Esophagus muscularis mucosa (tissue), 4 donors: Measurements from ENCODE around the gene ANO8. TPM values are rescaled to one million over a fixed set of nuclear protein-coding genes. Genes with fewer than 3 reads are reported as not detected.

Experiments
- DNase-seq: peaks from one replicate; pipeline ENCODE4 v3.0.0-alpha.2; 2017; ENCODE audit errors: extremely low spot score
- H3K27ac ChIP-seq, 4 donors: fragments of 200-600 bp; sonication (generic); replicated peaks in 1 of 4; 1 replicate in 3 of 4; 2 replicates in 1 of 4; pipeline ENCODE4 v1.5.1; 2016 to 2019; ENCODE audit warnings: mild to moderate bottlenecking in 1 of 4
- H3K27me3 ChIP-seq, 4 donors: fragments of 200-600 bp; sonication (generic); one replicate each; pipeline versions ENCODE4 v1.5.1 to v1.6.0; 2016 to 2019
- H3K36me3 ChIP-seq, 4 donors: fragments of 200-600 bp; sonication (generic); one replicate each; pipeline ENCODE4 v1.5.1; 2016 to 2019
- H3K4me1 ChIP-seq, 4 donors: fragments of 200-600 bp; sonication (generic); one replicate each; pipeline ENCODE4 v1.5.1; 2016 to 2019
- H3K4me3 ChIP-seq, 4 donors: fragments of 200-600 bp; sonication (generic); 1 replicate in 2 of 4; 2 replicates in 2 of 4; pipeline ENCODE4 v1.5.1; 2016 to 2019; ENCODE audit warnings: mild to moderate bottlenecking in 4 of 4, moderate library complexity in 1 of 4
- H3K9me3 ChIP-seq, 4 donors: fragments of 200-600 bp; sonication (generic); 1 replicate in 3 of 4; 2 replicates in 1 of 4; pipeline ENCODE4 v1.5.1; 2016 to 2019
- EP300 ChIP-seq: sonication (generic); formaldehyde crosslinking; IDR thresholded peaks from one replicate; pipeline ENCODE4 v1.6.1; 2017; ENCODE audit warnings: antibody characterized with exemption
- POLR2A ChIP-seq: fragments of 450-650 bp; IDR thresholded peaks from one replicate; pipeline ENCODE4 v1.6.1; 2017; ENCODE audit warnings: antibody characterized with exemption, moderate library complexity, mild to moderate bottlenecking, low read depth
- POLR2AphosphoS5 ChIP-seq, 2 donors: sonication (generic); formaldehyde crosslinking; IDR thresholded peaks; one replicate each; pipeline ENCODE4 v1.6.1; 2017; ENCODE audit warnings: antibody characterized with exemption in 2 of 2
- WGBS: methylation state at CpG from one replicate; pipeline ENCODE4 v1.1.5; 2018; 5-methylcytosine and 5-hydroxymethylcytosine counted together
- intact Hi-C: fragments of 100-400 bp; cut with DNase I; formaldehyde crosslinking; loops from one replicate; pipeline ENCODE4 v1.15.1; 2023
- total RNA-seq, 4 donors: library from RNA; depleted of rRNA; stranded (reverse); fragments of >200 nt; gene quantifications; one replicate each; pipeline versions ENCODE4 v1.1.0 to v1.2.1, GENCODE V29; 2016
- TF ChIP-seq, protein P1 (sequence below), 3 experiments: fragments of 200-600 bp in 2 of 3; fragments of 450-650 bp in 1 of 3; sonication (generic) in 2 of 3; IDR thresholded peaks; one replicate each; pipeline ENCODE4 v1.5.1; 2017 to 2019; ENCODE audit warnings: antibody characterized with exemption in 3 of 3, mild to moderate bottlenecking in 2 of 3, moderate library complexity in 1 of 3

The ANO8 gene
- total RNA-seq, 4 donors from 2014 or later, result 2.9 to 7.4 (median 4.0) TPM

DNA sequence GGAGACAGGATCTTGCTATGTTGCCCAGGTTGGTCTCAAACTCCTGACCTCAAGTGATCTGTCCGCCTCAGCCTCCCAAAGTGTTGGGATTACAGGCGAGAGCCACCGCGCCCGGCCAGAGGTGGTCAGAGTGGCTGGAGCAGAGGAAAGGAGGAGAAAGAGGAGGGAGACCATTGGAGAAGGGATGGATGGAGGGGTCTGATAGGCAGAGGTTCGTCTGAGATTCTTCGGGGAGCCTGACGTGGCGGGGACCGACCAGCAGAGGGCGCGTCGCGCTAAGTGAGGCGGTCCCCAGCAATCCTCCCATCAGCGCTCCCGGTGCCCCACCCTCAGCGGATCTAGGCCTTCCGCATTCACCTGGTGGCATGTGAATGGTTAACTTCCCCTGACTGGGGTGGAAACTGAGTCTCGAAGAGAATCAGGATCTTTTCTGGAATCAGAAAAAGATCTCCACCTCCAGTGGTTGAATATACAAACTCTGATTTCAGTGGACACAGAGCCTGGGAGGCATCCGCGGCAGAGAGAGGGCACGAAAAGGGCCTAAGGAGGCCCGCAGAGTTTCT is 11.5 kb upstream of the ANO8 start:
- H3K27me3 ChIP-seq, result peaks cover 0 to 22% (median 0%) of the 10 kb centered on the region in 4 donors
- intact Hi-C loops, result loop anchor here (2.0 to 5.0 kb wide), 2 partner anchors 41 to 121 kb away; no protein-coding TSS in a partner anchor
- TF ChIP-seq POLR2A (no peak), POLR2AphosphoS5 (IDR thresholded peaks at IDR 0.05) (peak in 1 of 2 donors; percentile 30)
- TF ChIP-seq, protein P1, sequence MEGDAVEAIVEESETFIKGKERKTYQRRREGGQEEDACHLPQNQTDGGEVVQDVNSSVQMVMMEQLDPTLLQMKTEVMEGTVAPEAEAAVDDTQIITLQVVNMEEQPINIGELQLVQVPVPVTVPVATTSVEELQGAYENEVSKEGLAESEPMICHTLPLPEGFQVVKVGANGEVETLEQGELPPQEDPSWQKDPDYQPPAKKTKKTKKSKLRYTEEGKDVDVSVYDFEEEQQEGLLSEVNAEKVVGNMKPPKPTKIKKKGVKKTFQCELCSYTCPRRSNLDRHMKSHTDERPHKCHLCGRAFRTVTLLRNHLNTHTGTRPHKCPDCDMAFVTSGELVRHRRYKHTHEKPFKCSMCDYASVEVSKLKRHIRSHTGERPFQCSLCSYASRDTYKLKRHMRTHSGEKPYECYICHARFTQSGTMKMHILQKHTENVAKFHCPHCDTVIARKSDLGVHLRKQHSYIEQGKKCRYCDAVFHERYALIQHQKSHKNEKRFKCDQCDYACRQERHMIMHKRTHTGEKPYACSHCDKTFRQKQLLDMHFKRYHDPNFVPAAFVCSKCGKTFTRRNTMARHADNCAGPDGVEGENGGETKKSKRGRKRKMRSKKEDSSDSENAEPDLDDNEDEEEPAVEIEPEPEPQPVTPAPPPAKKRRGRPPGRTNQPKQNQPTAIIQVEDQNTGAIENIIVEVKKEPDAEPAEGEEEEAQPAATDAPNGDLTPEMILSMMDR (IDR thresholded peaks at IDR 0.05), result peak in 2 of 3 experiments; percentile 91 to 96
- H3K36me3 ChIP-seq, result peaks cover 0 to 15% (median 7%) of the 10 kb centered on the region in 4 donors
- no peaks in the 10 kb centered on the region for H3K9me3 ChIP-seq
- DNase-seq, result no peak
- H3K27ac ChIP-seq, result peak overlapping the region; percentile 38 to 69 (median 50)
- no peak overlapping the region for H3K4me3 ChIP-seq
- WGBS, result 17% methylated on average over 20 of the region's 24 CpGs
- H3K4me1 ChIP-seq, result peaks cover 28 to 39% (median 33%) of the 10 kb centered on the region in 4 donors

DNA sequence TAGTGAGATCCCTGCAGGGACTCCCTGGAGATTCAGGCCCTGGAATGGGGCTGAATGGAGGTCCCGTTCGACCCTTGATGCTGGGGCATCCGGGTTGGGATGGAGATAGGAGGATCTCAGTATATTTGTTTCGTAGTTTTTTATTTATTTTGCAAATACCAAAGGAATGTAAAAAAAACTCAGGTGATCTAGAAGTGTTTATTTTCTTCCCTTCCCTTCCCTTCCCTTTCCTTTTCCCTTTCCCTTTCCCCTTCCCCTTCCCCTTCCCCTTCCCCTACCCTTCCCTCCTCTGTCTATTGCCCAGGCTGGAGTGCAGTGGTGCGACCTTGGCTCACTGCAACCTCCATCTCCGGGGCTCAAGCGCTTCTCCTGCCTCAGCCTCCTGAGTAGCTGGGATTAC is 7.2 kb upstream of the ANO8 start:
- peaks cover 19 to 36% (median 29%) of the 10 kb centered on the region in 4 donors for H3K4me1 ChIP-seq
- H3K9me3 ChIP-seq, result no peaks in the 10 kb centered on the region
- intact Hi-C loops, result no loop called here
- DNase-seq, result no peak
- TF ChIP-seq POLR2AphosphoS5 (IDR thresholded peaks at IDR 0.05) (no peak), POLR2A (no peak), EP300 (no peak)
- TF ChIP-seq, protein P1 (IDR thresholded peaks at IDR 0.05), result no peak
- H3K27me3 ChIP-seq, result no peaks in the 10 kb centered on the region
- peaks cover 0 to 31% (median 15%) of the 10 kb centered on the region in 4 donors for H3K36me3 ChIP-seq
- H3K4me3 ChIP-seq, result no peak overlapping the region
- no peak overlapping the region for H3K27ac ChIP-seq
- WGBS, result 87% methylated on average over 7 of the region's 7 CpGs

DNA sequence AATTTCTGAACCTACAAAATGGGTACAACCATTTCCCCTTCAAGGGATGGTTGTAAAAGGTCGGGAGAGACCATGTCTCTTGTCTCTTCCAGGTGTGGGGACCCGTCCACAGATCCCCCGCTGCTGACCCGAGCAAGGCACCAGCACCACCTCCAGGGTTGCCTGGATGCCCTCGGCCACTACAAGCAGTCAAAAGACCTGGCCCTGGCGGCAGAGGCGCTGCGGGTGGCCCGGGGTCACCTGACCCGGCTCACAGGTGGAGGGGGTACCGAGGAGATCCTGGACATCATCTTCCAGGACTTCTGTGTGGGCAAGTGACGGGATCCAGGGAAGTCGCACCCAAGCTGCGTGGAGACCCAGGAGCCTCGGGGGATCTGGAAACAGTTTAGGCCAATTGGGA is 6.7 kb upstream of the ANO8 start:
- H3K27me3 ChIP-seq, result no peaks in the 10 kb centered on the region
- DNase-seq, result no peak
- no peaks in the 10 kb centered on the region for H3K9me3 ChIP-seq
- no peak overlapping the region for H3K4me3 ChIP-seq
- no peak overlapping the region for H3K27ac ChIP-seq
- intact Hi-C loops, result no loop called here
- peaks cover 14 to 32% (median 26%) of the 10 kb centered on the region in 4 donors for H3K4me1 ChIP-seq
- TF ChIP-seq, protein P1 (IDR thresholded peaks at IDR 0.05), result no peak
- peaks cover 0 to 31% (median 15%) of the 10 kb centered on the region in 4 donors for H3K36me3 ChIP-seq
- 94% methylated on average over 9 of the region's 15 CpGs for WGBS

DNA sequence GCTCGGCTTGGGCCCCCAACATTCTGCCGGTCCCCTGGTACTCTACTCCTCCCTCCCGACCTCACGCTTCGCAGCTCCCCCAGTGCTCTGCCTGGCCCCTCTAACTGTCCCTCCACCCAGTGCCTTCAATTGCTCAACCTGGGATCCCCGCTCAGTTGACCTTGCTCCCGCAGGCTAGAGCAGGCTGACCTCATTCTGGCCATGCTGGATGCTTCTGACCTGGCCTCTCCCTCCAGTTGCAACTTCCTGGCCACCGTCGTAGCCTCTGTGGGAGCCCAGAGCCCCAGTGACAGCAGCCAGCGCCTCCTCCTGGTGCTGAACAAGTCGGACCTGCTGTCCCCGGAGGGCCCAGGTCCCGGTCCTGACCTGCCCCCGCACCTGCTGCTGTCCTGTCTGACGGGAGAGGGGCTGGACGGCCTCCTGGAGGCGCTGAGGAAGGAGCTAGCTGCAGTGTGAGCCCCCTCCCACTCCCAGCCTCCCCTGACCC is 6.3 kb upstream of the ANO8 start:
- Histone ChIP-seq H3K27me3 (no peaks in the 10 kb centered on the region), H3K36me3 (peaks cover 0 to 31% (median 15%) of the 10 kb centered on the region in 4 donors), H3K27ac (no peak overlapping the region), H3K4me1 (peaks cover 16 to 32% (median 26%) of the 10 kb centered on the region in 4 donors), H3K4me3 (no peak overlapping the region), H3K9me3 (no peaks in the 10 kb centered on the region)
- TF ChIP-seq POLR2A, result no peak
- no peak for TF ChIP-seq POLR2AphosphoS5 (IDR thresholded peaks at IDR 0.05)
- TF ChIP-seq EP300, result no peak
- TF ChIP-seq, protein P1 (IDR thresholded peaks at IDR 0.05), result no peak
- intact Hi-C loops, result no loop called here
- 66% methylated on average over 13 of the region's 17 CpGs for WGBS
- no peak for DNase-seq
